ENCODE data around the gene SH3BP4.

Gene SH3BP4

DNA sequence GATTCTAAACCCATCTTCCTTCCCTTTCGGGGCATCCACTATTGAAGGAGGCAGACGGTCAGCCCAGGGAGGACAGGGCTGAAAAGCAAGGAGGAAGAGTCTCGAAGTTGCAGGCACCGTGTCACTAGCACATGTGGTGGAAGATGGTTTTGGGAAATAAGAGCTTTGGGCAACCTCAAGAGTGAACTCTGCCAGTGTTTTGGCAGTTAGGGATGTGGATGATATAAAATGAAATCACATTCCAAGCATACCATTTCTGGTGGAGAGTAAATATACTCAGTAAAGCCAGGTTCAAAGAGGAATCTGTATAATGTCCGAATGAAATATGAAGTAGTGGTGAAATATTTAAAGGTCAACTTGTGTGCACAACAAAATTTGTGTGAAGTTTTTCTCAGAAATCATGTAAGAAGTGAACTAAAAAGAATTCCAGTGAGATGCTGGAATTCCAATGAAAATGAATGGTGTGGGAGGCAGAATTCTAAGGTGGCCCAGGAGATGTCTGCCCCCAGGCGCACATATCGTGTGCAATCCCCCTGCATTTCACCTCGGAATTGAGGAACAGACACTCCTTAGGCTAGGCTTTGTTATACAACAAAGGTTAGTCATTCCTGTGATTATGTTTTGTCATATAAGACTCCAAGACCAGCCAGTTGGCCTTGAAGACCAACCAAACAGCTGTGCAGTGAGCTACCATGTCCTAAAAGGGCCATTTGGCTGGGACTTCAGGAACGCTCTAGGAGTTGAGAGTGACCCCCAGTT, 147.1 kb downstream of the SH3BP4 start:
- H3K4me1 Mint-ChIP-seq = no peaks in the 10 kb centered on the region
- no peaks in the 10 kb centered on the region for H3K9me3 Mint-ChIP-seq
- H3K27ac Mint-ChIP-seq = no peak overlapping the region
- DNase-seq = no peak
- H3K36me3 Mint-ChIP-seq = no peaks in the 10 kb centered on the region
- CTCF ChIA-PET = no interaction called here
- H3K4me3 Mint-ChIP-seq = no peak overlapping the region
- peaks cover 11% of the 10 kb centered on the region for H3K27me3 Mint-ChIP-seq

DNA sequence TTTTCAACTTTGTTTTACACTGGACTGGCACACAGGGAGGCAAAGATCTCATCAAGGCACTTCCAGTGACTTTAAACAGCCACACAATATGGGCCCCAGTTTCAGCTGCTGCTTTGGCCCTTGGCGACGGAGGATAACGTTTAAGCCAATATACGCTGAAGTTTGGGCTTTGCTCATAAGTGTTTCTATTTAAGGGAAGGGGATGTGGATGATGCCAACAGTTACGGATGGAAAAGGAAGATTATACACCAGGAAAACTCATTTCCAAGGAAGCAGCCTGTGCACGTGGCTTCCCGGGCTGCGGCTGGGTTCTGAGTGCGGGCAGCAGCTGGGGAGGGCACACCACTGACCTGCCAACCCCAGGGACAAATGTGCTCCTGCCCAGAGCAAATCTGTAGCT, 151.1 kb downstream of the SH3BP4 start:
- Mint-ChIP-seq H3K36me3 (no peaks in the 10 kb centered on the region), H3K27ac (no peak overlapping the region), H3K9me3 (no peaks in the 10 kb centered on the region), H3K4me1 (no peaks in the 10 kb centered on the region), H3K27me3 (peaks cover 6% of the 10 kb centered on the region), H3K4me3 (no peak overlapping the region)
- no peak for DNase-seq
- CTCF ChIA-PET = interaction anchor here (0.6 kb wide), 1 partner anchor 27 kb away, joined by 3 read pairs; no protein-coding TSS in a partner anchor

All from activated naive CD4-positive, alpha-beta T cell treated with anti-CD3 and anti-CD28 coated beads, Interleukin-2, amount 10 ng/mL, durations not matched to agents 7 days and 5 days (primary cell).